OCI-LY7 (cell line): ENCODE results near the gene SPINDOC. TPM values are rescaled to one million over a fixed set of nuclear protein-coding genes. Genes with fewer than 3 reads are reported as not detected.
A peak's percentile ranks its signal among the peaks of the same experiment; 100 is the strongest.

ENCODE experiments used
- BruUV-seq: library from RNA; stranded (reverse); fragments of 400-500 nt; replicated peaks from 2 replicates; lab custom pipeline; 2021; lab: Mats Ljungman, UMichigan
- CTCF ChIA-PET: fragments of 300-600 bp; sonication (Branson Sonifier 250); formaldehyde crosslinking; loops from one replicate; lab custom pipeline; 2022; ENCODE audit warnings: antibody characterized with exemption; ENCODE audit not compliant: unreplicated experiment; lab: Charles Lee
- POLR2A ChIA-PET: fragments of 300-600 bp; sonication (Branson Sonifier 250); formaldehyde crosslinking; loops from one replicate; lab custom pipeline; 2022; ENCODE audit warnings: antibody characterized with exemption; lab: Charles Lee
- DNase-seq: peaks from one replicate; pipeline ENCODE4 v3.0.0-alpha.2; 2015; ENCODE audit warnings: low spot score
- H2AFZ ChIP-seq: fragments of 200-600 bp; sonication (generic), shearing (Covaris generic); 2 replicates; pipeline ENCODE4 v1.6.1; 2014; ENCODE audit warnings: mild to moderate bottlenecking, antibody characterized with exemption, low read length, moderate library complexity
- H3K27ac ChIP-seq: fragments of 200-600 bp; sonication (generic); 2 replicates; pipeline ENCODE4 v1.5.1; 2014; ENCODE audit warnings: mixed run types, low read depth, mild to moderate bottlenecking, moderate library complexity, low read length, inconsistent platforms; ENCODE audit not compliant: poor library complexity, severe bottlenecking
- H3K36me3 ChIP-seq: fragments of 200-600 bp; sonication (generic); 2 replicates; pipeline ENCODE4 v1.6.1; 2014; ENCODE audit warnings: mild to moderate bottlenecking, antibody characterized with exemption, low read length, moderate library complexity, mixed read lengths; ENCODE audit not compliant: insufficient read depth
- H3K4me1 ChIP-seq: fragments of 200-600 bp; sonication (generic); 2 replicates; pipeline ENCODE4 v1.5.1; 2014; ENCODE audit warnings: mild to moderate bottlenecking, low read length; ENCODE audit not compliant: insufficient read depth, poor library complexity, severe bottlenecking
- H3K4me2 ChIP-seq: fragments of 200-600 bp; sonication (generic); 2 replicates; pipeline ENCODE4 v1.6.1; 2014; ENCODE audit warnings: mild to moderate bottlenecking, low read length
- H3K4me3 ChIP-seq: fragments of 200-600 bp; sonication (generic); 2 replicates; pipeline ENCODE4 v1.5.1; 2014; ENCODE audit warnings: mild to moderate bottlenecking, low read depth, low read length; ENCODE audit not compliant: poor library complexity, severe bottlenecking
- H3K79me2 ChIP-seq: fragments of 200-600 bp; sonication (generic); 2 replicates; pipeline ENCODE4 v1.6.1; 2016; ENCODE audit warnings: low read depth, mild to moderate bottlenecking, low read length, moderate library complexity, mixed read lengths; ENCODE audit not compliant: insufficient read depth
- H3K9me2 ChIP-seq: fragments of 200-600 bp; sonication (generic); 2 replicates; pipeline ENCODE4 v1.6.1; 2016; ENCODE audit warnings: mild to moderate bottlenecking, low read length, mixed read lengths; ENCODE audit not compliant: insufficient read depth
- H3K9me3 ChIP-seq: fragments of 200-600 bp; sonication (generic); 2 replicates; pipeline ENCODE4 v1.6.1; 2014; ENCODE audit warnings: mild to moderate bottlenecking, mixed run types, low read length, mixed read lengths
- H4K20me1 ChIP-seq: fragments of 200-600 bp; sonication (generic); 2 replicates; pipeline ENCODE4 v1.6.1; 2014; ENCODE audit warnings: mild to moderate bottlenecking, antibody characterized with exemption, low read length, moderate library complexity, mixed read lengths; ENCODE audit not compliant: insufficient read depth
- CTCF ChIP-seq: fragments of 200-600 bp; sonication (generic); conservative IDR thresholded peaks from 2 replicates; pipeline ENCODE4 v1.5.1; 2014; ENCODE audit warnings: mild to moderate bottlenecking, antibody characterized with exemption, low read length, moderate library complexity, mixed read lengths
- EZH2phosphoT487 ChIP-seq: fragments of 200-600 bp; sonication (generic); IDR thresholded peaks from 2 replicates; pipeline ENCODE4 v1.6.1; 2018; ENCODE audit warnings: low read depth, borderline replicate concordance, mild to moderate bottlenecking, mixed run types, antibody characterized with exemption, low read length, moderate library complexity, mixed read lengths
- intact Hi-C: fragments of 100-400 bp; cut with micrococcal nuclease; formaldehyde crosslinking; loops from one replicate; pipeline ENCODE4 v1.10.0; 2022; ENCODE audit not compliant: unreplicated experiment
- total RNA-seq, 2 experiments: library from RNA; depleted of rRNA in 1 of 2; stranded (reverse); fragments of >200 nt in 1 of 2; shearing (Covaris generic) in 1 of 2; gene quantifications; 2 replicates each; pipeline ENCODE4 v1.2.3, GENCODE V29; 2014 to 2022

SPINDOC gene
- total RNA-seq, 2 experiments from 2014 or later: 57.9 to 81.8 TPM

GRCh38 chr11:63767267-63767564, 46.0 kb upstream of the SPINDOC start:
- BruUV-seq: no TSS peak
- 0 out of 2 replicates have a peak, but pooled peaks cover 6% of the 10 kb centered on the region for H3K79me2 ChIP-seq
- H2AFZ ChIP-seq: no peak overlapping the region
- peak overlapping the region; percentile 100 for H3K4me2 ChIP-seq
- TF ChIP-seq EZH2phosphoT487 (no peak), CTCF (no peak)
- CTCF ChIA-PET: no interaction called here
- POLR2A ChIA-PET: no interaction called here
- no peak for DNase-seq
- no peaks in the 10 kb centered on the region; the same call in 1 of the 2 replicates for H3K36me3 ChIP-seq
- H3K27ac ChIP-seq: no peak overlapping the region
- H3K9me2 ChIP-seq: no peaks in the 10 kb centered on the region
- intact Hi-C loops: loop anchor here (5.0 kb wide), 3 partner anchors 45 to 380 kb away; partner anchors contain the start of genes MARK2 and SPINDOC
- H3K9me3 ChIP-seq: no peaks in the 10 kb centered on the region
- H3K4me1 ChIP-seq: peaks cover 20% of the 10 kb centered on the region
- peak overlapping the region; percentile 91 for H3K4me3 ChIP-seq
- H4K20me1 ChIP-seq: peaks cover 12% of the 10 kb centered on the region; the same call in 1 of the 2 replicates

DNA sequence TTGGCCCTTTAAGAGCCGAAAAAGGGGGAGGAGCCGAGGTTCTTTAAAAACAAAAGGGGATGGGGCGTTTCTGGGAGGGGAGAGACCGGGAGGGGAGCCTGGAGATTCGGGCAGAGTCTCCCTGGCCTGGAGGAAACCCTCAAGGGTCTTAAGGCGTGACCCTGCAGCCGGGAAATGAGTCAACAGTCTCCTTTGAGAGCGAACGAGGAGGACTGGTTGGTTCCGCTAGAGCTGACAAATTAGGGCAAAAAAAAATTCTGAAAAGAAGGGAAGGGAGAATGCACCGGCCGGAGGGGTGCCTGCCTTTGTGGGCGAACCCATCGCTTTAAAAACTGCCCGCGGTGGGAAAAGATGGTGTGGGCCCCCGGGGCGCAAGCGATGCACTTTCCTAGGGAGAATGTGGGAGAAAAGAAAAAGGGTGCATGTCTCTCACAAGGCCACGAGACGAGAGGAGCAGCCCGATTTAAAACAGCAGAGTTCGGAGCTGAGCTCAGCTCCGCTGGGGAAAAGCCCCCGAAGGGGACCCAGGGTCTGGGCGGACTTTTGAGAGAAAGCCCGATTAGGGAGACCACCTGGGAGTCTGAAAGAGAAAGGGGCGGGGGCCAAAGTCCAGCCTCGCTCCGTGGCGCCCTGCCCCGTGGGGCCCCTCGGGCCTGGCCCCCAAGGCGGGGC, 45.6 kb upstream of the SPINDOC start:
- no peaks in the 10 kb centered on the region for H3K9me2 ChIP-seq
- H2AFZ ChIP-seq: peak overlapping the region; percentile 42; the same call in 1 of the 2 replicates
- H4K20me1 ChIP-seq: peaks cover 12% of the 10 kb centered on the region; the same call in 1 of the 2 replicates
- 0 out of 2 replicates have a peak, but pooled peaks cover 6% of the 10 kb centered on the region for H3K79me2 ChIP-seq
- intact Hi-C loops: loop anchor here (2.0 to 5.0 kb wide), 4 partner anchors 45 to 380 kb away; partner anchors contain the start of genes MARK2, NAA40 and SPINDOC
- TF ChIP-seq CTCF: no peak; the same call in 1 of the 2 replicates
- TF ChIP-seq EZH2phosphoT487: no peak
- peak overlapping the region; percentile 91 for H3K4me3 ChIP-seq
- peak overlapping the region; percentile 100 for H3K4me2 ChIP-seq
- H3K36me3 ChIP-seq: no peaks in the 10 kb centered on the region; the same call in 1 of the 2 replicates
- H3K4me1 ChIP-seq: peaks cover 20% of the 10 kb centered on the region
- ChIA-PET POLR2A (no interaction called here), CTCF (interaction anchor here (0.6 kb wide), 1 partner anchor 9 kb away, joined by 3 read pairs; no protein-coding TSS in a partner anchor)
- no peaks in the 10 kb centered on the region for H3K9me3 ChIP-seq
- peak; percentile 69 for DNase-seq
- BruUV-seq: TSS peak; percentile 75
- peak overlapping the region; percentile 52 for H3K27ac ChIP-seq
